ENCODE results near the gene GNAZ. TPM values are rescaled to one million over a fixed set of nuclear protein-coding genes. Genes with fewer than 3 reads are reported as not detected.

GNAZ gene
- total RNA-seq, 1 donor from 2014 or later: 2.9 TPM

GRCh38 chr22:23075525-23076216 is 5.4 kb downstream of the GNAZ start:
- Histone ChIP-seq H3K27ac (replicated peaks) (no peak overlapping the region), H3K9me3 (replicated peaks) (no peaks in the 10 kb centered on the region), H3K27me3 (ENCODE audit: low read depth) (no peaks in the 10 kb centered on the region), H3K36me3 (no peaks in the 10 kb centered on the region), H3K4me1 (peaks cover 14% of the 10 kb centered on the region), H3K4me3 (no peak overlapping the region)
- intact Hi-C loops (cut with micrococcal nuclease): no loop called here
- no peak for TF ChIP-seq CTCF (IDR thresholded peaks at IDR 0.05; ENCODE audit: borderline replicate concordance)
- DNase-seq: no peak

GRCh38 chr22:23076896-23077572 is 6.7 kb downstream of the GNAZ start:
- intact Hi-C loops (cut with micrococcal nuclease): no loop called here
- H3K27ac ChIP-seq (replicated peaks): no peak overlapping the region
- H3K4me3 ChIP-seq: no peak overlapping the region
- no peaks in the 10 kb centered on the region for H3K27me3 ChIP-seq (ENCODE audit: low read depth)
- no peak for TF ChIP-seq CTCF (IDR thresholded peaks at IDR 0.05; ENCODE audit: borderline replicate concordance)
- H3K4me1 ChIP-seq: peaks cover 9% of the 10 kb centered on the region
- DNase-seq: no peak
- no peaks in the 10 kb centered on the region for H3K9me3 ChIP-seq (replicated peaks)
- H3K36me3 ChIP-seq: no peaks in the 10 kb centered on the region

GRCh38 chr22:23077627-23078461 is 7.5 kb downstream of the GNAZ start:
- Histone ChIP-seq H3K36me3 (no peaks in the 10 kb centered on the region), H3K27me3 (ENCODE audit: low read depth) (no peaks in the 10 kb centered on the region), H3K4me1 (peaks cover 9% of the 10 kb centered on the region), H3K27ac (replicated peaks) (no peak overlapping the region), H3K4me3 (no peak overlapping the region), H3K9me3 (replicated peaks) (no peaks in the 10 kb centered on the region)
- DNase-seq: no peak
- TF ChIP-seq CTCF (IDR thresholded peaks at IDR 0.05; ENCODE audit: borderline replicate concordance): no peak
- intact Hi-C loops (cut with micrococcal nuclease): no loop called here

GRCh38 chr22:23078462-23078787 is 8.1 kb downstream of the GNAZ start:
- no peak for TF ChIP-seq CTCF (IDR thresholded peaks at IDR 0.05; ENCODE audit: borderline replicate concordance)
- no peaks in the 10 kb centered on the region for H3K36me3 ChIP-seq
- intact Hi-C loops (cut with micrococcal nuclease): no loop called here
- H3K27me3 ChIP-seq (ENCODE audit: low read depth): no peaks in the 10 kb centered on the region
- H3K9me3 ChIP-seq (replicated peaks): no peaks in the 10 kb centered on the region
- H3K4me3 ChIP-seq: no peak overlapping the region
- DNase-seq: no peak
- H3K4me1 ChIP-seq: peaks cover 9% of the 10 kb centered on the region
- H3K27ac ChIP-seq (replicated peaks): no peak overlapping the region

- Histone ChIP-seq H3K4me3 (no peak overlapping the region), H3K4me1 (peaks cover 9% of the 10 kb centered on the region), H3K9me3 (replicated peaks) (no peaks in the 10 kb centered on the region), H3K27ac (replicated peaks) (no peak overlapping the region), H3K27me3 (ENCODE audit: low read depth) (no peaks in the 10 kb centered on the region), H3K36me3 (no peaks in the 10 kb centered on the region)
- no peak for TF ChIP-seq CTCF (IDR thresholded peaks at IDR 0.05; ENCODE audit: borderline replicate concordance)
- intact Hi-C loops (cut with micrococcal nuclease): no loop called here
- no peak for DNase-seq
Measured at GRCh38 chr22:23079240-23079768, 9.0 kb downstream of the GNAZ start.
